ENCODE measurements around the gene SCN5A.

Gene SCN5A

DNA sequence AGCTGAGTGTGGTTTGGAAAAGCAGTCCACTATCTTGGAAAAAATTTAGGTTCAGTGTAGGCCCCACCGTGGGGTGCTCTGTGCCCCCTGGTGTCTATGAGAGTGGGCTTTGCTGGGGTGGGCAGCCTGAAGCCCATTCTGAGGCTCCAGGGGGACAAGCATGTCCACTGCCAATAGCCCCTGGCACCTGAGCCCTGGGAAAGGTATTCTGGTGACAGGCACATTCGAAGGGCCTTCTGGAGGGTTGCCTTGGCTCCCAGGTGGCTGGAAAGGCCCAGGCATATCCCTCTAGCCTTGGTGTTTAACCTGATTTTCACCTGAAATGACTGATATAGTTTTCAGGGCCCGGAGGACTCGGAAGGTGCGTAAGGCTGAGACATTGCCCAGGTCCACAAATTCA, 36.1 kb downstream of the SCN5A start:
- H3K4me1 ChIP-seq, result no peaks in the 10 kb centered on the region
- TF ChIP-seq, protein P1, sequence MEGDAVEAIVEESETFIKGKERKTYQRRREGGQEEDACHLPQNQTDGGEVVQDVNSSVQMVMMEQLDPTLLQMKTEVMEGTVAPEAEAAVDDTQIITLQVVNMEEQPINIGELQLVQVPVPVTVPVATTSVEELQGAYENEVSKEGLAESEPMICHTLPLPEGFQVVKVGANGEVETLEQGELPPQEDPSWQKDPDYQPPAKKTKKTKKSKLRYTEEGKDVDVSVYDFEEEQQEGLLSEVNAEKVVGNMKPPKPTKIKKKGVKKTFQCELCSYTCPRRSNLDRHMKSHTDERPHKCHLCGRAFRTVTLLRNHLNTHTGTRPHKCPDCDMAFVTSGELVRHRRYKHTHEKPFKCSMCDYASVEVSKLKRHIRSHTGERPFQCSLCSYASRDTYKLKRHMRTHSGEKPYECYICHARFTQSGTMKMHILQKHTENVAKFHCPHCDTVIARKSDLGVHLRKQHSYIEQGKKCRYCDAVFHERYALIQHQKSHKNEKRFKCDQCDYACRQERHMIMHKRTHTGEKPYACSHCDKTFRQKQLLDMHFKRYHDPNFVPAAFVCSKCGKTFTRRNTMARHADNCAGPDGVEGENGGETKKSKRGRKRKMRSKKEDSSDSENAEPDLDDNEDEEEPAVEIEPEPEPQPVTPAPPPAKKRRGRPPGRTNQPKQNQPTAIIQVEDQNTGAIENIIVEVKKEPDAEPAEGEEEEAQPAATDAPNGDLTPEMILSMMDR (IDR thresholded peaks at IDR 0.05; ENCODE audit: low read depth, low read length), result no peak
- no peaks in the 10 kb centered on the region for H3K27me3 ChIP-seq
- H3K9me3 ChIP-seq, result no peaks in the 10 kb centered on the region
- H3K36me3 ChIP-seq, result no peaks in the 10 kb centered on the region
- H3K4me3 ChIP-seq (ENCODE audit: low read depth, low read length), result no peak overlapping the region
- DNase-seq, result no peak

DNA sequence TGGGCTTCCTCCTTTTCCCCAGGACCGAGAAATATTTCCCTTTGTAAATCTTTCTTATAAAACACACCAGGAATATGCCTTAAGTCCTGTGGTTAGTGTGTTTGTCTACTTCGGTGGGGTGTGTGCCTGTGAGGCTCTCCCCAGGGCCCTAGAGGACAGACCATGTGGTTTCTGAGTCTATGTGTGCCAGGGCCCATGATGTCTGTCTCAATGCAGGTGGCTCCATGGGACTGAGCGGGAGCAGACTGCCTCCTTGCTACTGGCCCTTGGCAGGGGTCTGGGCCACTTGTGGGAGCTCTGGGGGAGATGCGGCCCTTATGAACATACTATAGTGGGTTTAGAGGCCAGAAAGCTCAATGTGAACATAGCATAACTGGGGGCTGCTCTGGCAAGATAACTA, 37.6 kb downstream of the SCN5A start:
- no peaks in the 10 kb centered on the region for H3K9me3 ChIP-seq
- H3K36me3 ChIP-seq, result no peaks in the 10 kb centered on the region
- TF ChIP-seq, protein P1 (IDR thresholded peaks at IDR 0.05; ENCODE audit: low read depth, low read length), result no peak
- H3K4me1 ChIP-seq, result no peaks in the 10 kb centered on the region
- no peak for DNase-seq
- H3K27me3 ChIP-seq, result no peaks in the 10 kb centered on the region
- no peak overlapping the region for H3K4me3 ChIP-seq (ENCODE audit: low read depth, low read length)

DNA sequence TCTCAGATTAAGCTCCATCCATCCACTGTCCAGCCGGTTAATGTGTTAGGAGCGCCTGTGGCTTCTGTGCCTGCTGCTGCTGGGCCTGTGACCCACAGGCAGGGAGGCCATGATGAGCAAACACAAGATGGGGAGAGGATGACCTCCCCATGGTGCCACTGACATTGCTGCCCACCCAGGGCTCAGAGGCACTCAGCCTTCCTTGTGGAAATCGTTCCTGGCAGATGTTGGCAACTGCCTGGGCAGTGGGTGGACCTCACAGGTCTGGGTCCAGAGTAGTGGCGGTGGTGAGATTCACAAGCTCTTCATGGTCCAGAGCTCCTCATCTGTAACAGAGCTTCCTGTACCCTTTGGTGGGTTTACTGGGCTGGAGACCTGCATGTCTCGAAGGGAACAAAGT, 38.6 kb downstream of the SCN5A start:
- no peak overlapping the region for H3K4me3 ChIP-seq (ENCODE audit: low read depth, low read length)
- TF ChIP-seq, protein P1 (IDR thresholded peaks at IDR 0.05; ENCODE audit: low read depth, low read length), result no peak
- H3K27me3 ChIP-seq, result no peaks in the 10 kb centered on the region
- H3K36me3 ChIP-seq, result no peaks in the 10 kb centered on the region
- no peaks in the 10 kb centered on the region for H3K4me1 ChIP-seq
- H3K9me3 ChIP-seq, result no peaks in the 10 kb centered on the region
- no peak for DNase-seq

DNA sequence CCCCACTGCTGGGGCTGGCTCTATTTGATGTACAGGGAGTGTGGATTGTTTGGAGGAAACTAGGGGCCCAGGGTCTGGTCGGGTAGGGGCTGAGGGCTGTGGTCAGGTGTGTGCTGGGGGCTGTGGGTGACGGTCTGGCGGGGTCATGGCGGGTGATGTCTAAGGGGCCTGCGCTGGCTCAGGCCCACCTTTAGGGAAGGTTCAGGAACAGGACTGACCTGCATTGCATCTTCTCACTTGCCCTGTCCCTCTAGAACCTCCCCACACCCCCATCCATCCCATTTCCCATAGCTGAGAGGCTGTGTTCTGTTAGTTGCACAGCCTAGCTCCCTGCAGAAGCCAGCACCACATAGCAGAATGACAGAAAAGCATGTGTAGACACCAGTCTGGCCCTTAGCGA, 39.1 kb downstream of the SCN5A start:
- Histone ChIP-seq H3K4me3 (ENCODE audit: low read depth, low read length) (no peak overlapping the region), H3K4me1 (no peaks in the 10 kb centered on the region), H3K36me3 (no peaks in the 10 kb centered on the region), H3K9me3 (no peaks in the 10 kb centered on the region), H3K27me3 (no peaks in the 10 kb centered on the region)
- DNase-seq, result no peak
- TF ChIP-seq, protein P1 (IDR thresholded peaks at IDR 0.05; ENCODE audit: low read depth, low read length), result no peak

DNA sequence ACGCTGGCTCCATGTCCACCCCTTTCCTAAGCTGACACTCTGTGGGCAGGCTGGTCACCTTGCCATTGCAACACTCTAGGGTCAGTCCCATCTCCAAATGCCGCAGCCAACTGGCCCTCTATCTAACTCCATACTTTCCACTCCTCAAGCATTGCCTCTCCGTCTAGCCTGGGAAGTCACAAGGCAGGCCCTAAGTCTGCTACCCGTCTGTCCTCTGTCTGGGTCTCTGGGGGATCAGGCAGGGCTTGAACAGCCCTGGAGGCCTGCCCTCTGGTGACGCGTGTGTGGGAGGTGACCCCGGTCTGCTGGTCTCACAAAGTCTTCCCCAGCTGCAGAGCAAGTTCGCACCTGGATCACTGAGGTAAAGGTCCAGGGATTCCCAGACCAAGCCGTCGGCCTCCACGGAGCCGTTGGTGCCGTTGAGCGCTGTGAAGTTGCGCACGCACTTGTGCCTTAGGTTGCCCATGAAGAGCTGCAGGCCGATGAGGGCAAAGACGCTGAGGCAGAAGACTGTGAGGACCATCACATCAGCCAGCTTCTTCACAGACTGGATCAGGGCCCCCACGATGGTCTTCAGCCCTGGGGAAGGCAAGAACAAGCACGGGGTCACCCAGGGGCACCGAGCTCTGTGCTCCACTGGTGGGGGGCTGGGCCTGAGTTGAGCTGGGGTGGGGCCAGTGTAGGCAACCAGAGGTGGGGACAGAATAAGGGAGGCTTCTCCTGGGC, 39.9 kb downstream of the SCN5A start:
- Histone ChIP-seq H3K27me3 (no peaks in the 10 kb centered on the region), H3K36me3 (no peaks in the 10 kb centered on the region), H3K9me3 (no peaks in the 10 kb centered on the region), H3K4me3 (ENCODE audit: low read depth, low read length) (no peak overlapping the region), H3K4me1 (no peaks in the 10 kb centered on the region)
- TF ChIP-seq, protein P1 (IDR thresholded peaks at IDR 0.05; ENCODE audit: low read depth, low read length), result no peak
- DNase-seq, result no peak

DNA sequence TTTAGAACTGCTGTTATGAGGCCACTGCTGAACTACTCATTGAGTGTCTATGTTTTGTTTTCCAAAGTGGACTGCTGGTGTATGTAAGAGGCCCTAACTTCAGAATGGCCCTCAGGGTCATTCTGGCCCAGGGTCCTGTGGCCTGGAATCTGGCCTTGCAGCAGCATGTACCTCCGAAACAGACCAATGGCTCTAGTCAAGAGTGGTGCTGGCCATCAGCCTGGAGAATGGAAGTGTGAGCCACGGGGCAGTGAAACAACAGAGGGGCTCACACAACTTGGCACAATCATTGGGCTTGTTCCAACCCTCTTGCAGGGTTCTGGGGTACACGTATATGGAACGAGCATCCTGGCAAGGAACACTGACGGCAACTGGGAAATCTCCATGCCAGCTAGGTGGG, 40.5 kb downstream of the SCN5A start:
- H3K4me3 ChIP-seq (ENCODE audit: low read depth, low read length), result no peak overlapping the region
- DNase-seq, result no peak
- TF ChIP-seq, protein P1 (IDR thresholded peaks at IDR 0.05; ENCODE audit: low read depth, low read length), result no peak
- H3K27me3 ChIP-seq, result no peaks in the 10 kb centered on the region
- no peaks in the 10 kb centered on the region for H3K9me3 ChIP-seq
- no peaks in the 10 kb centered on the region for H3K36me3 ChIP-seq
- H3K4me1 ChIP-seq, result no peaks in the 10 kb centered on the region
